Posterior vena cava (tissue), 2 donors: ENCODE measurements around the gene GLRA1. TPM values are rescaled to one million over a fixed set of nuclear protein-coding genes. Genes with fewer than 3 reads are reported as not detected.
"Not testable (repeated sequence)": the region's sequence is repeated elsewhere in the genome, so short reads cannot be mapped to it uniquely, and the experiment has no call there.

ENCODE experiments used
- DNase-seq: peaks from one replicate; pipeline ENCODE4 v3.0.0-alpha.2; 2020; ENCODE audit warnings: low spot score
- intact Hi-C, 2 donors: fragments of 100-400 bp; cut with DNase I; formaldehyde crosslinking; loops; one replicate each; pipeline versions ENCODE4 v1.14.1 to v1.14.2; 2022 to 2023
- total RNA-seq, 2 donors: library from RNA; stranded (reverse); fragmentation: NEBNext Ultra II Directional; extraction: Animal tissue kit (Norgen Biotek cat#: 25700); gene quantifications; one replicate each; pipeline ENCODE4 v1.2.1, GENCODE V29; 2021
- donor health status: DM: yes; HTN: yes; CAD: no.
- donor health status: DM: yes; HTN: yes; CAD: no.

GLRA1 gene
- total RNA-seq, 2 donors from 2014 or later: not detected

GRCh38 chr5:151923866-151924476 lies 680 bp downstream of the GLRA1 start:
- intact Hi-C loops: no loop called here
- no peak for DNase-seq

- no peak for DNase-seq
- intact Hi-C loops: no loop called here
These were observed 2.7 kb downstream of the GLRA1 start for GRCh38 chr5:151921916-151922315.

GRCh38 chr5:151917904-151918303 lies 6.7 kb downstream of the GLRA1 start:
- no peak for DNase-seq
- intact Hi-C loops: no loop called here

GRCh38 chr5:151913425-151913824 lies 11.2 kb downstream of the GLRA1 start:
- DNase-seq: no peak
- intact Hi-C loops: no loop called here

- no peak for DNase-seq
- intact Hi-C loops: no loop called here
These were observed 12.3 kb downstream of the GLRA1 start for GRCh38 chr5:151912360-151912759.

GRCh38 chr5:151911011-151911410 lies 13.6 kb downstream of the GLRA1 start:
- DNase-seq: no peak
- intact Hi-C loops: no loop called here

GRCh38 chr5:151909628-151910027 lies 15.0 kb downstream of the GLRA1 start:
- intact Hi-C loops: no loop called here
- DNase-seq: no peak

GRCh38 chr5:151906246-151906645 lies 18.4 kb downstream of the GLRA1 start:
- DNase-seq: no peak
- intact Hi-C loops: no loop called here

- intact Hi-C loops: no loop called here
- DNase-seq: no peak
These were observed 19.1 kb downstream of the GLRA1 start for GRCh38 chr5:151905557-151905961.

- no peak for DNase-seq
- intact Hi-C loops: no loop called here
These were observed 19.7 kb downstream of the GLRA1 start for GRCh38 chr5:151904909-151905308.

- intact Hi-C loops: no loop called here
- DNase-seq: no peak
These were observed 20.5 kb downstream of the GLRA1 start for GRCh38 chr5:151904127-151904526.

GRCh38 chr5:151903243-151903653 lies 21.4 kb downstream of the GLRA1 start:
- no peak for DNase-seq
- intact Hi-C loops: no loop called here

GRCh38 chr5:151902215-151902614 lies 22.4 kb downstream of the GLRA1 start:
- intact Hi-C loops: no loop called here
- DNase-seq: no peak

- DNase-seq: no peak
- intact Hi-C loops: no loop called here
These were observed 23.0 kb downstream of the GLRA1 start for GRCh38 chr5:151901611-151902010.

GRCh38 chr5:151900891-151901290 lies 23.8 kb downstream of the GLRA1 start:
- no peak for DNase-seq
- intact Hi-C loops: no loop called here

- intact Hi-C loops: no loop called here
- DNase-seq: no peak
These were observed 25.3 kb downstream of the GLRA1 start for GRCh38 chr5:151899399-151899798.

GRCh38 chr5:151897896-151898295 lies 26.8 kb downstream of the GLRA1 start:
- intact Hi-C loops: no loop called here

GRCh38 chr5:151897020-151897552 lies 27.6 kb downstream of the GLRA1 start:
- DNase-seq: no peak
- intact Hi-C loops: no loop called here

More at GRCh38 chr5:151897896-151898295, 26.8 kb downstream of the GLRA1 start:
- DNase-seq: no peak

- DNase-seq: no peak
- intact Hi-C loops: no loop called here
These were observed 28.5 kb downstream of the GLRA1 start for GRCh38 chr5:151896031-151896691.

GRCh38 chr5:151895660-151896030 lies 29.0 kb downstream of the GLRA1 start:
- intact Hi-C loops: no loop called here
- DNase-seq: no peak

GRCh38 chr5:151893485-151893884 lies 31.2 kb downstream of the GLRA1 start:
- DNase-seq, intact Hi-C loops: not testable (repeated sequence)
